GM23338 (cell line): ENCODE measurements around the gene LIMA1. TPM values are rescaled to one million over a fixed set of nuclear protein-coding genes. Genes with fewer than 3 reads are reported as not detected.

Experiments used
- ATAC-seq: fragments of 200-7000 bp; cut with Tn5 transposase; 3 replicates; pipeline ENCODE4 v1.9.1; 2020
- DNase-seq: peaks from one replicate; pipeline ENCODE4 v3.0.0-alpha.2; 2015; ENCODE audit warnings: low spot score
- H2AFZ ChIP-seq: fragments of 200-600 bp; sonication (generic); 2 replicates; pipeline ENCODE4 v1.8.0; 2016; ENCODE audit warnings: antibody characterized with exemption, mild to moderate bottlenecking, moderate library complexity
- H3F3A ChIP-seq: fragments of 200-600 bp; sonication (generic); replicated peaks from 2 replicates; pipeline ENCODE4 v1.8.0; 2017; ENCODE audit warnings: antibody characterized with exemption, mixed run types, low read depth
- H3K27ac ChIP-seq: fragments of 200-600 bp; sonication (generic); 2 replicates; pipeline ENCODE4 v1.6.1; 2016; ENCODE audit warnings: low read depth
- H3K27me3 ChIP-seq: fragments of 200-600 bp; sonication (generic); 2 replicates; pipeline ENCODE4 v1.8.0; 2016; ENCODE audit warnings: mild to moderate bottlenecking, mixed run types, moderate library complexity; ENCODE audit not compliant: insufficient read depth
- H3K36me3 ChIP-seq: fragments of 200-600 bp; sonication (generic); 2 replicates; pipeline ENCODE4 v1.8.0; 2016; ENCODE audit warnings: mild to moderate bottlenecking; ENCODE audit not compliant: insufficient read depth
- H3K4me1 ChIP-seq: fragments of 200-600 bp; sonication (generic); 2 replicates; pipeline ENCODE4 v1.8.0; 2016; ENCODE audit warnings: mild to moderate bottlenecking, moderate library complexity; ENCODE audit not compliant: insufficient read depth
- H3K4me2 ChIP-seq: fragments of 200-600 bp; sonication (generic); 2 replicates; pipeline ENCODE4 v1.7.1; 2017; ENCODE audit warnings: mixed run types
- H3K4me3 ChIP-seq: fragments of 200-600 bp; sonication (generic); 2 replicates; pipeline ENCODE4 v1.6.1; 2016; ENCODE audit warnings: mixed run types
- H3K79me2 ChIP-seq: fragments of 200-600 bp; sonication (generic); replicated peaks from 2 replicates; pipeline ENCODE4 v1.8.0; 2017; ENCODE audit warnings: mild to moderate bottlenecking; ENCODE audit not compliant: insufficient read depth
- H3K9me2 ChIP-seq: fragments of 200-600 bp; sonication (generic); 2 replicates; pipeline ENCODE4 v1.8.0; 2017; ENCODE audit not compliant: insufficient read depth
- H4K20me1 ChIP-seq: fragments of 200-600 bp; sonication (generic); replicated peaks from 2 replicates; pipeline ENCODE4 v1.8.0; 2017; ENCODE audit warnings: mild to moderate bottlenecking; ENCODE audit not compliant: insufficient read depth
- H3K27ac Mint-ChIP-seq: 2 replicates; pipeline ENCODE4 v1.8.0; 2020; ENCODE audit warnings: inconsistent platforms, mild to moderate bottlenecking, moderate library complexity, mixed read lengths
- H3K27me3 Mint-ChIP-seq: 3 replicates; pipeline ENCODE4 v1.8.0; 2022; ENCODE audit warnings: low read depth, mild to moderate bottlenecking, moderate library complexity, mixed read lengths, inconsistent platforms; ENCODE audit not compliant: insufficient read depth, poor library complexity
- H3K36me3 Mint-ChIP-seq: 3 replicates; pipeline ENCODE4 v1.8.0; 2021; ENCODE audit warnings: low read depth, mild to moderate bottlenecking, inconsistent platforms, moderate library complexity, mixed read lengths
- H3K4me1 Mint-ChIP-seq: 3 replicates; pipeline ENCODE4 v1.8.0; 2020; ENCODE audit warnings: mild to moderate bottlenecking, inconsistent platforms, mixed read lengths
- H3K4me3 Mint-ChIP-seq: 3 replicates; pipeline ENCODE4 v1.8.0; 2021; ENCODE audit warnings: moderate library complexity, mild to moderate bottlenecking, inconsistent platforms, mixed read lengths
- H3K9me3 Mint-ChIP-seq: 3 replicates; pipeline ENCODE4 v1.8.0; 2020; ENCODE audit warnings: moderate library complexity, mild to moderate bottlenecking, inconsistent platforms, mixed read lengths
- CREB1 ChIP-seq: fragments of 250-450 bp; sonication (Bioruptor Pico); IDR thresholded peaks from 2 replicates; pipeline ENCODE4 v1.5.0; 2020; ENCODE audit warnings: low read depth, mild to moderate bottlenecking, moderate library complexity
- EZH2 ChIP-seq: fragments of 200-600 bp; sonication (generic); IDR thresholded peaks from one replicate; pipeline ENCODE4 v1.8.0; 2017; ENCODE audit warnings: antibody characterized with exemption, mild to moderate bottlenecking, low read depth; ENCODE audit not compliant: unreplicated experiment
- NANOG ChIP-seq: IDR thresholded peaks from 2 replicates; pipeline ENCODE4 v1.6.1; 2016; ENCODE audit warnings: antibody characterized with exemption, borderline replicate concordance
- POLR2AphosphoS5 ChIP-seq: IDR thresholded peaks from 2 replicates; pipeline ENCODE4 v1.6.1; 2016; ENCODE audit warnings: antibody characterized with exemption, low read depth
- REST ChIP-seq: IDR thresholded peaks from one replicate; pipeline ENCODE4 v1.6.1; 2018; ENCODE audit warnings: antibody characterized with exemption; ENCODE audit not compliant: unreplicated experiment
- STAT1 ChIP-seq: IDR thresholded peaks from one replicate; pipeline ENCODE4 v1.6.1; 2016; ENCODE audit warnings: antibody characterized with exemption; ENCODE audit not compliant: unreplicated experiment
- ZNF114 ChIP-seq: fragments of 250-450 bp; sonication (Bioruptor Pico); IDR thresholded peaks from 2 replicates; pipeline ENCODE4 v1.5.0; 2020; ENCODE audit warnings: mild to moderate bottlenecking, moderate library complexity
- ZNF331 ChIP-seq: fragments of 250-450 bp; sonication (Bioruptor Pico); IDR thresholded peaks from 2 replicates; pipeline ENCODE4 v1.5.0; 2020; ENCODE audit warnings: low read depth, mild to moderate bottlenecking, moderate library complexity
- polyA plus RNA-seq: library from polyadenylated mRNA; unstranded; fragments of >200 nt; fragmentation: Nextera tagmentation; extraction: Ambion mirVana; gene quantifications from 2 replicates; pipeline ENCODE4 v1.2.1, GENCODE V29; 2016
- total RNA-seq: library from RNA; depleted of rRNA; stranded (reverse); fragments of >200 nt; shearing (Covaris generic); gene quantifications from 2 replicates; pipeline ENCODE4 v1.2.3, GENCODE V29; 2014
- TF ChIP-seq, protein P1 (sequence below): IDR thresholded peaks from 2 replicates; pipeline ENCODE4 v1.6.1; 2016; ENCODE audit warnings: antibody characterized with exemption
- TF ChIP-seq, protein P2 (sequence below), 2 experiments: fragments of 200-600 bp in 1 of 2; sonication (generic) in 1 of 2; conservative IDR thresholded peaks; 2 replicates each; pipeline versions ENCODE4 v1.5.1 to v1.6.1; 2016 to 2017; ENCODE audit warnings: antibody characterized with exemption in 2 of 2, low read depth in 2 of 2, mild to moderate bottlenecking in 2 of 2, moderate library complexity in 1 of 2

The LIMA1 gene
- total and polyA plus RNA-seq, 2 experiments from 2014 or later, result 27.7 to 29.6 TPM

DNA sequence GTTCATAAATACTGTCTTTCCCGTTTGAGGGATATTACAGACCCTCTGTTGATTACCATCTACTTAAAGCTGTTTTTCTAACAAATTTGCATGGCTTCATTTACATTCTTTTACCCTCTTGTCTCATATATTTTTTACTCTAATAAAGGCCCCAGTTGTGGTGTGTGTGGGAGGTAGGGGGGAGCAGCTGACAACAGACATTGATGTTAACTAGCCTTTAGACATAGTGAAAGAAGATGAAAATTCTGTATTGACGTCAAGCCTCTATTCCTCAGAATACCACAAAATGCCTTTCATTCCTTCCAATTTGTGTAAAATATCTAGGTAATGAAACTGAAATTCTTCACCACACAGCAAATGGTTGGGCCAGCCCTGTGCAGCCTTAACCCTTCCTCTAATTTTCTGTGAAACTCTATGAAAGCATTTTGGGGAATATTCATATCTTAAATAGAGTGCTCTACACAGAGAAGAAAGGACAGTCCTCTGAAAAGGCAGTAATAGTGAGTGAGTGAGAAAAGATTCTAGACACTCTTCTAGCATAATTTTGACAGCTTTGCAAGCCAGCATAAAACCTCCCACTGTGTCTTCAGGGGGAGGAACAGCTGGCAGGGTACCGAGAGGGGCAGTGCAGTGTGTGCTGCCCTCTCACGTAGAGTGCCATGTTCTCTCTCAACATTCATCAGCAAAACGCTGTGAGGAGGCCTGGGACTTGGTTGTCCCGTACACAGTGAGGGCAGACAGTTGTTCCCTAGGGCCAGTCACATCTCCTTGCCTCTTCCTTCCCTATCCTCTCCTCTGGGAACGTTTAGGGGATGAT, 96.0 kb downstream of the LIMA1 start (continued):
- TF ChIP-seq STAT1 (no peak), CREB1 (CRISPR knock-in tag) (no peak), ZNF331 (CRISPR knock-in tag) (no peak), POLR2AphosphoS5 (no peak), EZH2 (no peak), REST (no peak)
- TF ChIP-seq, protein P1, sequence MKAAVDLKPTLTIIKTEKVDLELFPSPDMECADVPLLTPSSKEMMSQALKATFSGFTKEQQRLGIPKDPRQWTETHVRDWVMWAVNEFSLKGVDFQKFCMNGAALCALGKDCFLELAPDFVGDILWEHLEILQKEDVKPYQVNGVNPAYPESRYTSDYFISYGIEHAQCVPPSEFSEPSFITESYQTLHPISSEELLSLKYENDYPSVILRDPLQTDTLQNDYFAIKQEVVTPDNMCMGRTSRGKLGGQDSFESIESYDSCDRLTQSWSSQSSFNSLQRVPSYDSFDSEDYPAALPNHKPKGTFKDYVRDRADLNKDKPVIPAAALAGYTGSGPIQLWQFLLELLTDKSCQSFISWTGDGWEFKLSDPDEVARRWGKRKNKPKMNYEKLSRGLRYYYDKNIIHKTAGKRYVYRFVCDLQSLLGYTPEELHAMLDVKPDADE, result no peak
- TF ChIP-seq, protein P2, sequence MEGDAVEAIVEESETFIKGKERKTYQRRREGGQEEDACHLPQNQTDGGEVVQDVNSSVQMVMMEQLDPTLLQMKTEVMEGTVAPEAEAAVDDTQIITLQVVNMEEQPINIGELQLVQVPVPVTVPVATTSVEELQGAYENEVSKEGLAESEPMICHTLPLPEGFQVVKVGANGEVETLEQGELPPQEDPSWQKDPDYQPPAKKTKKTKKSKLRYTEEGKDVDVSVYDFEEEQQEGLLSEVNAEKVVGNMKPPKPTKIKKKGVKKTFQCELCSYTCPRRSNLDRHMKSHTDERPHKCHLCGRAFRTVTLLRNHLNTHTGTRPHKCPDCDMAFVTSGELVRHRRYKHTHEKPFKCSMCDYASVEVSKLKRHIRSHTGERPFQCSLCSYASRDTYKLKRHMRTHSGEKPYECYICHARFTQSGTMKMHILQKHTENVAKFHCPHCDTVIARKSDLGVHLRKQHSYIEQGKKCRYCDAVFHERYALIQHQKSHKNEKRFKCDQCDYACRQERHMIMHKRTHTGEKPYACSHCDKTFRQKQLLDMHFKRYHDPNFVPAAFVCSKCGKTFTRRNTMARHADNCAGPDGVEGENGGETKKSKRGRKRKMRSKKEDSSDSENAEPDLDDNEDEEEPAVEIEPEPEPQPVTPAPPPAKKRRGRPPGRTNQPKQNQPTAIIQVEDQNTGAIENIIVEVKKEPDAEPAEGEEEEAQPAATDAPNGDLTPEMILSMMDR (conservative IDR thresholded peaks at IDR 0.05; ENCODE audit: low read depth in 2 of 2), result no peak

DNA sequence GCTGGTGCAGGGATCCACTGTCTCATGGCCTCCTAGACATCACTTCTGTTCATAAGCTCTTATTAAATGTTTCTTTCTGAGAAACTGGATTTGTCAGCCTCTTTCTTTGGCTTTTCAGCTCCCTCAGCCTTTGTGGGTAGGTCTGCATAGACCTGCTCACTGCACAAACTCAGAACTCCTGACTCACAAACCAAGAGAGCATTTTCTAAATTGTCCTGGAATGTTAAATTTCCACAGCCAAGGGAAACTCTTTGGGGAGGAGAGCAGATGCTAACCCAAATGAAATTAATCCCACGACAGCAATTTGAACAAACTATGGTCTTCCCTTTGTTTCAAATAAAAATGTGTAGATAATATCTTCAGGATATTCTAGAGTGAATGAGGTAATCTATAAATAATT, 96.6 kb downstream of the LIMA1 start:
- H2AFZ ChIP-seq, result no peak overlapping the region
- H3K27me3 Mint-ChIP-seq, result no peaks in the 10 kb centered on the region
- H3K4me1 ChIP-seq, result no peaks in the 10 kb centered on the region
- H3K79me2 ChIP-seq, result no peaks in the 10 kb centered on the region
- DNase-seq (no peak), ATAC-seq (no peak)
- no peak overlapping the region for H3K27ac Mint-ChIP-seq
- H3K36me3 ChIP-seq, result peaks cover 1% of the 10 kb centered on the region; the same call in 1 of the 2 replicates
- no peak overlapping the region for H3K4me3 ChIP-seq
- H3K4me2 ChIP-seq, result no peak overlapping the region
- H3K4me3 Mint-ChIP-seq, result no peak overlapping the region
- H3K9me2 ChIP-seq, result no peaks in the 10 kb centered on the region
- H3K27me3 ChIP-seq, result no peaks in the 10 kb centered on the region
- no peaks in the 10 kb centered on the region for H3K9me3 Mint-ChIP-seq
- H3K27ac ChIP-seq, result no peak overlapping the region; the same call in 1 of the 2 replicates
- no peaks in the 10 kb centered on the region for H3F3A ChIP-seq
- H3K4me1 Mint-ChIP-seq, result peaks cover 5% of the 10 kb centered on the region
- H4K20me1 ChIP-seq, result no peaks in the 10 kb centered on the region
- peaks cover 8% of the 10 kb centered on the region; the same call in 2 of the 3 replicates for H3K36me3 Mint-ChIP-seq
- TF ChIP-seq REST (no peak), ZNF114 (CRISPR knock-in tag) (no peak), POLR2AphosphoS5 (no peak), ZNF331 (CRISPR knock-in tag) (no peak), NANOG (no peak)
- TF ChIP-seq, protein P2 (conservative IDR thresholded peaks at IDR 0.05; ENCODE audit: low read depth in 2 of 2), result no peak
